PFSK-1 (cell line): ENCODE measurements around the gene TIAM2.

ENCODE experiments used
- FOXP2 ChIP-seq: optimal IDR thresholded peaks from 2 replicates; pipeline ENCODE3; 2011; ENCODE audit warnings: borderline replicate concordance, control low read depth, inconsistent platforms; ENCODE audit not compliant: insufficient read depth; ENCODE audit errors: extremely low read length, extremely low read depth
- POLR2AphosphoS5 ChIP-seq: IDR thresholded peaks from 2 replicates; pipeline ENCODE4 v1.6.1; 2012; ENCODE audit warnings: low read depth, mild to moderate bottlenecking, control low read depth, low read length, moderate library complexity
- SIN3A ChIP-seq: IDR thresholded peaks from 2 replicates; pipeline ENCODE4 v1.6.1; 2012; ENCODE audit warnings: mild to moderate bottlenecking, low read length, moderate library complexity, borderline replicate concordance; ENCODE audit not compliant: insufficient read depth
- TAF1 ChIP-seq: IDR thresholded peaks from 2 replicates; pipeline ENCODE4 v1.6.1; 2012; ENCODE audit warnings: low read length, control low read depth, borderline replicate concordance; ENCODE audit not compliant: insufficient read depth
- TF ChIP-seq, protein P1 (sequence below), 2 experiments: IDR thresholded peaks; 2 replicates each; pipeline versions ENCODE4 v1.6.1 to v1.8.0; 2011 to 2012; ENCODE audit warnings: low read depth in 2 of 2, low read length in 2 of 2, control low read depth in 1 of 2, inconsistent platforms in 1 of 2, mild to moderate bottlenecking in 1 of 2, moderate library complexity in 1 of 2; ENCODE audit not compliant: insufficient read depth in 1 of 2

TIAM2 gene

DNA sequence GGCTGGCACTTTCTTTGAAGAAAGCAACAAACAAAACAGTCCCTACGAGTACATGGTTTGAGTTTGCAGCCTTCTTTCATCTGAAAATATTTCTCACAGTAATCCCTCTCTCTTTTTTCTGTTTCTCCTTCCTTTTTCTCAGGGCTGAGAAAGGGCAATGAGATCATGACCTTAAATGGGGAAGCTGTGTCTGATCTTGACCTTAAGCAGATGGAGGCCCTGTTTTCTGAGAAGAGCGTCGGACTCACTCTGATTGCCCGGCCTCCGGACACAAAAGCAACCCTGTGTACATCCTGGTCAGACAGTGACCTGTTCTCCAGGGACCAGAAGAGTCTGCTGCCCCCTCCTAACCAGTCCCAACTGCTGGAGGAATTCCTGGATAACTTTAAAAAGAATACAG lies 188.0 kb downstream of the TIAM2 start:
- TF ChIP-seq, protein P1, sequence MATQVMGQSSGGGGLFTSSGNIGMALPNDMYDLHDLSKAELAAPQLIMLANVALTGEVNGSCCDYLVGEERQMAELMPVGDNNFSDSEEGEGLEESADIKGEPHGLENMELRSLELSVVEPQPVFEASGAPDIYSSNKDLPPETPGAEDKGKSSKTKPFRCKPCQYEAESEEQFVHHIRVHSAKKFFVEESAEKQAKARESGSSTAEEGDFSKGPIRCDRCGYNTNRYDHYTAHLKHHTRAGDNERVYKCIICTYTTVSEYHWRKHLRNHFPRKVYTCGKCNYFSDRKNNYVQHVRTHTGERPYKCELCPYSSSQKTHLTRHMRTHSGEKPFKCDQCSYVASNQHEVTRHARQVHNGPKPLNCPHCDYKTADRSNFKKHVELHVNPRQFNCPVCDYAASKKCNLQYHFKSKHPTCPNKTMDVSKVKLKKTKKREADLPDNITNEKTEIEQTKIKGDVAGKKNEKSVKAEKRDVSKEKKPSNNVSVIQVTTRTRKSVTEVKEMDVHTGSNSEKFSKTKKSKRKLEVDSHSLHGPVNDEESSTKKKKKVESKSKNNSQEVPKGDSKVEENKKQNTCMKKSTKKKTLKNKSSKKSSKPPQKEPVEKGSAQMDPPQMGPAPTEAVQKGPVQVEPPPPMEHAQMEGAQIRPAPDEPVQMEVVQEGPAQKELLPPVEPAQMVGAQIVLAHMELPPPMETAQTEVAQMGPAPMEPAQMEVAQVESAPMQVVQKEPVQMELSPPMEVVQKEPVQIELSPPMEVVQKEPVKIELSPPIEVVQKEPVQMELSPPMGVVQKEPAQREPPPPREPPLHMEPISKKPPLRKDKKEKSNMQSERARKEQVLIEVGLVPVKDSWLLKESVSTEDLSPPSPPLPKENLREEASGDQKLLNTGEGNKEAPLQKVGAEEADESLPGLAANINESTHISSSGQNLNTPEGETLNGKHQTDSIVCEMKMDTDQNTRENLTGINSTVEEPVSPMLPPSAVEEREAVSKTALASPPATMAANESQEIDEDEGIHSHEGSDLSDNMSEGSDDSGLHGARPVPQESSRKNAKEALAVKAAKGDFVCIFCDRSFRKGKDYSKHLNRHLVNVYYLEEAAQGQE (IDR thresholded peaks at IDR 0.05; ENCODE audit: insufficient read depth in 1 of 2, low read depth in 2 of 2, low read length in 2 of 2), result no peak
- TF ChIP-seq POLR2AphosphoS5 (no peak), SIN3A (no peak), TAF1 (no peak), FOXP2 (no peak)

- TF ChIP-seq SIN3A (no peak), TAF1 (no peak), POLR2AphosphoS5 (no peak), FOXP2 (no peak)
- TF ChIP-seq, protein P1 (IDR thresholded peaks at IDR 0.05; ENCODE audit: insufficient read depth in 1 of 2, low read depth in 2 of 2, low read length in 2 of 2), result no peak
These were observed 190.4 kb downstream of the TIAM2 start for GRCh38 chr6:155185544-155185943.

- TF ChIP-seq, protein P1 (IDR thresholded peaks at IDR 0.05; ENCODE audit: insufficient read depth in 1 of 2, low read depth in 2 of 2, low read length in 2 of 2), result no peak
- TF ChIP-seq TAF1 (no peak), SIN3A (no peak), POLR2AphosphoS5 (no peak)
These were observed 191.0 kb downstream of the TIAM2 start for GRCh38 chr6:155186052-155186658.

DNA sequence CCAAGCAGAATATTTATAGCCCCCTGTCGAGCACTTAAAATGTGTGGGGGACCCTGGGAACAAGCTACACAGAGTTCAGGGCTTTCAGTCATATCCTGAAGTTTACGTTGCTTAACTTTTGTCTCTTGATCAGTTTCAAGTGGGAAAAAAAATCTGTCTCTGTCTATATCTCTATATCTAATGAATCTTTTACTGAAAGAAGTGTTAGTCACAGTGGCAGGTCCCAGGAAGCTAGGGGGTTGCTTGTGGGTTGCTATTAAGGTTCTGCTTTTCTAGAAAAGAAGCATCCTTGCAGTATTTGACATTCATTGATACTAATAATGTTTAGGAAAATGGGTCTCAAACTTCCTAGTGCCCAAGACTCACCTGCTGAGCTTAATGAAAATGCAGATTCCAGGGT lies 192.0 kb downstream of the TIAM2 start:
- TF ChIP-seq TAF1, result no peak

DNA sequence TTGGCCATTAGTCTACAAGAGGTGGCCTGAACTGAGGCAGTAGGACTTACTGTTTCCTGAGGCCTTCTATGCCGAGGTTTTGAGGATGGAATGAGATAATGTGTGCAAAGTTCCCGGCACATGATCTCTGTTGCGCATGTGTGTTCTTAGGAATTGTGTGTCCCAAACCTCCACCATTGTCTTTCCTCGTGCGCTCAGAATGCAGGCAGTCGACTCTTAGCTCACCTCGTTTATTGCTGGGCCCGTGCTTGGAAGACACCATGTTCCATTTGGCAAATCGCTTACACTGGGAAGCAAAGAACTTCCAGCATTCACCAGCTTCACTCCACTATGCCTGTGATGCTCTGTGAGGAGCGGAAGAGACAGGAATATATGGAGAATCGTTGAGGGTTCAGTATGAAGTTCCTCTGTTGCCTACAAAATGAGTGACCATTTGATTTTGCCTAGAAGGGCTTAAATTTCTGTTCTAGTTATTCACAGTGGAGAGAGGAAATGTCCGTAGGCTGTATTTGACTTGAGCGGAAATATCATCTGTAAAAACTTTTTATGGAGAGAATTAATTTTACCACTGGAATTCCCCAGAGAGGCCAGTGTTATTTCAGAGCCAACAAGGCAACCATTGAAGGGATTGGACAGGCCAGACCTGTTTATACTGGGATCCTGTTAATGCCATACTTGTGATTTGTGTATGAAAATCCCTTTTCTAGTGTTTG lies 193.0 kb downstream of the TIAM2 start:
- TF ChIP-seq, protein P1 (IDR thresholded peaks at IDR 0.05; ENCODE audit: insufficient read depth in 1 of 2, low read depth in 2 of 2, low read length in 2 of 2), result no peak
- TF ChIP-seq SIN3A (no peak), FOXP2 (no peak), POLR2AphosphoS5 (no peak), TAF1 (no peak)
